Right lobe of liver (tissue), 4 donors: ENCODE data around the gene CHPT1.

Experiments
- POLR2A ChIP-seq: fragments of 450-650 bp; IDR thresholded peaks from one replicate; pipeline ENCODE4 v1.6.1; 2017; ENCODE audit warnings: antibody characterized with exemption, mild to moderate bottlenecking
- TF ChIP-seq, protein P1 (sequence below), 4 donors: fragments of 200-600 bp in 3 of 4; fragments of 450-650 bp in 1 of 4; IDR thresholded peaks; one replicate each; pipeline versions ENCODE4 v1.5.1 to v1.8.0; 2016 to 2022; ENCODE audit warnings: antibody characterized with exemption in 4 of 4, mild to moderate bottlenecking in 2 of 4
- donor health status: DM: no; HTN: no; CAD: no.
- donor health status: DM: no; HTN: no; CAD: no.
- donor health status: DM: no; HTN: yes; CAD: no.

DNA sequence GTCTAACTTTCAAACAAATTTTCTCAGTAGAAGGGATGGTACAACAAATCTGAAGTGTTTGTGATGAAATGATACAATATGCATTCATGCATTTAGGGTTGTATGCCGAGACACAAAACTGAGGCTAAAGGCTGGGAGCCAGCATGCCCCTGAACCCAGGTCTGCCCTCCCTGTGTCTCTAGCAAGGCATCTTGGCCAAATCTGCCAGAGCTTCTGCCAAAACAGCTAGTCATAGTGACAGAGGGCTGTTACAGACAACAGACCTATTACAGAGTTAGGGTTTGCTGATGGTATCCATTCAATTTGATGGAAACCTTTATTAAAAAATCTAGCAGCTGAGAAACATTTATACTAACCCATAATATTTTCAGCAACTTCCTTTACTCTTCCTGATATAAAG, 11.3 kb upstream of the CHPT1 start:
- TF ChIP-seq, protein P1, sequence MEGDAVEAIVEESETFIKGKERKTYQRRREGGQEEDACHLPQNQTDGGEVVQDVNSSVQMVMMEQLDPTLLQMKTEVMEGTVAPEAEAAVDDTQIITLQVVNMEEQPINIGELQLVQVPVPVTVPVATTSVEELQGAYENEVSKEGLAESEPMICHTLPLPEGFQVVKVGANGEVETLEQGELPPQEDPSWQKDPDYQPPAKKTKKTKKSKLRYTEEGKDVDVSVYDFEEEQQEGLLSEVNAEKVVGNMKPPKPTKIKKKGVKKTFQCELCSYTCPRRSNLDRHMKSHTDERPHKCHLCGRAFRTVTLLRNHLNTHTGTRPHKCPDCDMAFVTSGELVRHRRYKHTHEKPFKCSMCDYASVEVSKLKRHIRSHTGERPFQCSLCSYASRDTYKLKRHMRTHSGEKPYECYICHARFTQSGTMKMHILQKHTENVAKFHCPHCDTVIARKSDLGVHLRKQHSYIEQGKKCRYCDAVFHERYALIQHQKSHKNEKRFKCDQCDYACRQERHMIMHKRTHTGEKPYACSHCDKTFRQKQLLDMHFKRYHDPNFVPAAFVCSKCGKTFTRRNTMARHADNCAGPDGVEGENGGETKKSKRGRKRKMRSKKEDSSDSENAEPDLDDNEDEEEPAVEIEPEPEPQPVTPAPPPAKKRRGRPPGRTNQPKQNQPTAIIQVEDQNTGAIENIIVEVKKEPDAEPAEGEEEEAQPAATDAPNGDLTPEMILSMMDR (IDR thresholded peaks at IDR 0.05) = no peak
- no peak for TF ChIP-seq POLR2A
